OCI-LY1 (cell line): ENCODE data around the gene NFIA.
A peak's percentile ranks its signal among the peaks of the same experiment; 100 is the strongest.

Experiments used
- H2AFZ ChIP-seq: fragments of 200-600 bp; sonication (generic), shearing (Covaris generic); 2 replicates; pipeline ENCODE4 v1.6.0; 2014; ENCODE audit warnings: antibody characterized with exemption, mild to moderate bottlenecking, low read length
- H3F3A ChIP-seq: fragments of 200-600 bp; sonication (generic), shearing (Covaris generic); 2 replicates; pipeline ENCODE4 v1.6.0; 2014; ENCODE audit warnings: mild to moderate bottlenecking, antibody characterized with exemption, low read length, moderate library complexity; ENCODE audit not compliant: insufficient read depth
- H3K27ac ChIP-seq: fragments of 200-600 bp; sonication (generic); 2 replicates; pipeline ENCODE4 v1.5.1; 2014; ENCODE audit warnings: low read length, mixed run types, mild to moderate bottlenecking, low read depth; ENCODE audit not compliant: poor library complexity, severe bottlenecking
- H3K27me3 ChIP-seq: fragments of 200-600 bp; sonication (generic); 2 replicates; pipeline ENCODE4 v1.6.0; 2014; ENCODE audit warnings: antibody characterized with exemption, mild to moderate bottlenecking, low read length, moderate library complexity; ENCODE audit not compliant: insufficient read depth
- H3K36me3 ChIP-seq: fragments of 200-600 bp; sonication (generic); 2 replicates; pipeline ENCODE4 v1.6.1; 2014; ENCODE audit warnings: mild to moderate bottlenecking, antibody characterized with exemption, low read length, moderate library complexity, mixed read lengths; ENCODE audit not compliant: insufficient read depth
- H3K4me1 ChIP-seq: fragments of 200-600 bp; sonication (generic); 2 replicates; pipeline ENCODE4 v1.5.1; 2014; ENCODE audit warnings: mild to moderate bottlenecking, low read length, moderate library complexity; ENCODE audit not compliant: insufficient read depth, severe bottlenecking
- H3K4me2 ChIP-seq: fragments of 200-600 bp; sonication (generic), shearing (Covaris generic); 2 replicates; pipeline ENCODE4 v1.6.1; 2014; ENCODE audit warnings: low read length
- H3K4me3 ChIP-seq: fragments of 200-600 bp; sonication (generic); 2 replicates; pipeline ENCODE4 v1.5.1; 2014; ENCODE audit warnings: low read length, low read depth, mild to moderate bottlenecking, mixed read lengths; ENCODE audit not compliant: poor library complexity, severe bottlenecking
- H3K79me2 ChIP-seq: fragments of 200-600 bp; shearing (Covaris generic); 2 replicates; pipeline ENCODE4 v1.6.1; 2016; ENCODE audit warnings: mixed run types, low read length, mixed read lengths; ENCODE audit not compliant: insufficient read depth
- H3K9ac ChIP-seq: fragments of 200-600 bp; sonication (generic), shearing (Covaris generic); 2 replicates; pipeline ENCODE4 v1.6.1; 2014; ENCODE audit warnings: mild to moderate bottlenecking, low read length, mixed read lengths
- H3K9me2 ChIP-seq: fragments of 200-600 bp; sonication (generic), shearing (Covaris generic); 2 replicates; pipeline ENCODE4 v1.6.1; 2014; ENCODE audit warnings: low read depth, mild to moderate bottlenecking, low read length, mixed read lengths
- H3K9me3 ChIP-seq: fragments of 200-600 bp; shearing (Covaris generic); 2 replicates; pipeline ENCODE4 v1.6.1; 2014; ENCODE audit warnings: low read length, mixed read lengths
- H4K20me1 ChIP-seq: fragments of 200-600 bp; sonication (generic), shearing (Covaris generic); 2 replicates; pipeline ENCODE4 v1.6.0; 2016; ENCODE audit warnings: mild to moderate bottlenecking, low read length; ENCODE audit not compliant: insufficient read depth
- EZH2 ChIP-seq: fragments of 200-600 bp; sonication (generic), shearing (Covaris generic); IDR thresholded peaks from 2 replicates; pipeline ENCODE4 v1.8.0; 2017; ENCODE audit warnings: borderline replicate concordance, mixed run types, mild to moderate bottlenecking, antibody characterized with exemption, low read length, moderate library complexity, mixed read lengths
- TF ChIP-seq, protein P1 (sequence below): fragments of 200-600 bp; sonication (generic), shearing (Covaris generic); IDR thresholded peaks from 2 replicates; pipeline ENCODE4 v1.5.1; 2017; ENCODE audit warnings: mild to moderate bottlenecking, antibody characterized with exemption, low read length, moderate library complexity, mixed read lengths

NFIA gene

DNA sequence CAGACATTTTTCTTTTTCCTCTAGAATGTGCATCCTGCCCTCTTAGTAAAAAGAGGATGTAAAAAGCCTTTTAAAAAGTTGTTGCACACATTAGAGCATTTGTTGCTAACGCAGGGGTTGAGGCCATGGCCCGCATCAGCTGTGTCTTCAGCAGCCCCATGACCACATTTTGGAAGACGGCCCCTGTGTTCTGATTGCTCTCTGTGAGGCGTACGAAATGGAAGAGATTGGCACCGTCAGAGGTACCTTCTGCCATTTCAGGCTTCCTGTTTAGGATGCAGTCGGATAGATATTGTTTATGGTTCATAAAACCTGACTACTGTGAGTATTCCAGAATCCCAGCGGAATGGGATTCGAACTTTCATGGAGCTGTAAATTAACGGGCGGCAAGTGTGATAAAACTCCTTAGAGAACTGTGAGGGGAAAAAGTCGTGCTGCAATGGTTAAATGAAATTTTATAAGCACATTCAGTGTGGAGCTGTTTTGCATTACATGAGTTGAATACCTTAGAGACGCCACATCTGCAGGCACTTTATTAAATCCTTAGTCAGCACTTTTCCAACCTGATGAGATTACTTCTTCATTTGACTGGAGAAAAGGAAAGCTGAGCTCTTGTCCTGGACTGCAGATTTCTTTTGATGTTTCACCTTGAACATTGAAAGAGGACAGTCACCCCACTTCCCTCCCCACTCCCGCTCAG is 368.7 kb downstream of the NFIA start:
- no peak overlapping the region for H3K4me2 ChIP-seq
- no peaks in the 10 kb centered on the region for H4K20me1 ChIP-seq
- TF ChIP-seq EZH2, result no peak
- TF ChIP-seq, protein P1, sequence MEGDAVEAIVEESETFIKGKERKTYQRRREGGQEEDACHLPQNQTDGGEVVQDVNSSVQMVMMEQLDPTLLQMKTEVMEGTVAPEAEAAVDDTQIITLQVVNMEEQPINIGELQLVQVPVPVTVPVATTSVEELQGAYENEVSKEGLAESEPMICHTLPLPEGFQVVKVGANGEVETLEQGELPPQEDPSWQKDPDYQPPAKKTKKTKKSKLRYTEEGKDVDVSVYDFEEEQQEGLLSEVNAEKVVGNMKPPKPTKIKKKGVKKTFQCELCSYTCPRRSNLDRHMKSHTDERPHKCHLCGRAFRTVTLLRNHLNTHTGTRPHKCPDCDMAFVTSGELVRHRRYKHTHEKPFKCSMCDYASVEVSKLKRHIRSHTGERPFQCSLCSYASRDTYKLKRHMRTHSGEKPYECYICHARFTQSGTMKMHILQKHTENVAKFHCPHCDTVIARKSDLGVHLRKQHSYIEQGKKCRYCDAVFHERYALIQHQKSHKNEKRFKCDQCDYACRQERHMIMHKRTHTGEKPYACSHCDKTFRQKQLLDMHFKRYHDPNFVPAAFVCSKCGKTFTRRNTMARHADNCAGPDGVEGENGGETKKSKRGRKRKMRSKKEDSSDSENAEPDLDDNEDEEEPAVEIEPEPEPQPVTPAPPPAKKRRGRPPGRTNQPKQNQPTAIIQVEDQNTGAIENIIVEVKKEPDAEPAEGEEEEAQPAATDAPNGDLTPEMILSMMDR, result no peak
- H3K36me3 ChIP-seq, result no peaks in the 10 kb centered on the region
- no peaks in the 10 kb centered on the region for H3K27me3 ChIP-seq
- no peaks in the 10 kb centered on the region for H3F3A ChIP-seq
- no peak overlapping the region for H3K9ac ChIP-seq
- no peak overlapping the region for H2AFZ ChIP-seq
- H3K9me3 ChIP-seq, result no peaks in the 10 kb centered on the region
- H3K27ac ChIP-seq, result no peak overlapping the region
- H3K4me1 ChIP-seq, result peaks cover 31% of the 10 kb centered on the region
- H3K79me2 ChIP-seq, result no peaks in the 10 kb centered on the region
- no peaks in the 10 kb centered on the region for H3K9me2 ChIP-seq
- no peak overlapping the region for H3K4me3 ChIP-seq

DNA sequence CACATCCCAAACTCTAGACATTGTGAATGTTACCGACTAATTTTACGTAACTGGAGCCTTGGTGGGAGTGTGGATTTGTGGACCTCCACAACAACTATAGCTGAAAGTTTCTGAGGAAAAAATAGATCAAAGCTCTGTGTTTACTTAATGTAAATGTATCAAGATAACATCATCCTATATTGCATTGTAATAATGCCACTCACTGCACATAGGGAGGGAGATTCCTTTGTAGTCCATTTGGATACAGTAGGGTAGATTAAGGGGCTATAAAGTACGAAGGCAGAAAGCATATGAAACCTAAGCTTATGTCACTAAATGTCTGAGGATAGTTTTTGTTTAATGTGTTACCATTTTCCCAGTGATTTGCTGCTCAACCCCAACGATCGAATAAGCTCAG is 369.2 kb downstream of the NFIA start:
- TF ChIP-seq, protein P1, result no peak
- no peak for TF ChIP-seq EZH2
- no peaks in the 10 kb centered on the region for H3F3A ChIP-seq

DNA sequence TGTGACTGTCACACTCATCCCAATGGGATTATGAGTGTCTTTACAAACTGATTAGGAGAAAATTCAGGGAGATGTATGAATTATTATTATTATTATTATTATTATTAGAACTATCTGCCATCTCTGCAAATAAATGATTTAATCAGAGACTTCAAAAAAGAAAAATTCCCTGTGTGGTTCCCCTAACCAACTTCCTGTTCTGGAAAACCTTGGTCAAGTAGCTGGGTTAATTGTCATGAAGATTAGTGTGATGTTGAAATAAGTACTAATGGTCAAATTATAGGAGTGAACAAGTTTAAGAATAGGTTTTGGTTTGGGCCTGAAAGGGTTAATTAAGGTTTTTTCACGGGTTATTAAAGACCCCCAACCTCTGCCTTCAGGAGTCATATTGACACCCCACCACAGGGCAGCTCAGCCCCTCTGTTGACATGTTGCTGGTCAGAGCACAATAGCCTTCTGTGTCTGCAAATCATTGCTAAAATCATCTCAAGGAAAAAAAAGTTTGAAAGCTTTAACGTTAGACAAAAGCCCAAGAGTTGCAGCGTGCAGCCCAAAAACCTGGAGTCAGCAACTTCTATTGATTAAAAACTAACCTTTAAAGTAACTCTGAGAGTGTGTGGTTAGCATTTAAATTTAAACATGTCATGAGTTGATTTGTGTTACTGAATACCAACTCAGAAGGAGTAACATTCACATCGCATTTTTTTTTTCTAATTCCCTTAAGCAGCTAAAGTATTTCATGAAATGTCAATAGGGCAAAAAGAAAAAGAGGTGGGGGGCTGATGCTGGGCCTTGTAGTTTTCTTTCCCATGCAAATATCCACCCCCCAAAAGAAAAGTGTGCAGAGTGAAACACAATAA is 370.0 kb downstream of the NFIA start:
- Histone ChIP-seq H3K4me2 (peak overlapping the region; percentile 34; the same call in 1 of the 2 replicates), H3K79me2 (no peaks in the 10 kb centered on the region), H3K9me3 (no peaks in the 10 kb centered on the region), H3F3A (no peaks in the 10 kb centered on the region), H3K4me3 (no peak overlapping the region), H3K9ac (no peak overlapping the region), H2AFZ (no peak overlapping the region), H3K27ac (peak overlapping the region; percentile 40), H3K27me3 (no peaks in the 10 kb centered on the region), H4K20me1 (no peaks in the 10 kb centered on the region), H3K4me1 (peaks cover 34% of the 10 kb centered on the region), H3K36me3 (no peaks in the 10 kb centered on the region), H3K9me2 (no peaks in the 10 kb centered on the region)
- TF ChIP-seq, protein P1, result no peak
- TF ChIP-seq EZH2, result no peak

More for the DNA sequence above, 369.2 kb downstream of the NFIA start:
- Histone ChIP-seq H4K20me1 (no peaks in the 10 kb centered on the region), H3K9me2 (no peaks in the 10 kb centered on the region), H3K4me2 (no peak overlapping the region), H3K79me2 (no peaks in the 10 kb centered on the region), H3K36me3 (no peaks in the 10 kb centered on the region), H3K9ac (no peak overlapping the region), H3K27me3 (no peaks in the 10 kb centered on the region), H3K4me3 (no peak overlapping the region), H2AFZ (no peak overlapping the region), H3K9me3 (no peaks in the 10 kb centered on the region), H3K27ac (no peak overlapping the region), H3K4me1 (peaks cover 31% of the 10 kb centered on the region)
